Caco-2 (cell line): ENCODE data around the gene MOXD1. TPM values are rescaled to one million over a fixed set of nuclear protein-coding genes. Genes with fewer than 3 reads are reported as not detected.

Source experiments
- BruUV-seq: library from RNA; stranded (reverse); fragments of 400-500 nt; replicated peaks from 2 replicates; lab custom pipeline; 2021; lab: Mats Ljungman, UMichigan
- CTCF ChIA-PET: fragments of 300-600 bp; sonication (Branson Sonifier 250); formaldehyde crosslinking; loops from one replicate; lab custom pipeline; 2022; ENCODE audit warnings: antibody characterized with exemption; lab: Charles Lee
- POLR2A ChIA-PET: fragments of 300-600 bp; sonication (Branson Sonifier 250); formaldehyde crosslinking; loops from one replicate; lab custom pipeline; 2022; ENCODE audit warnings: antibody characterized with exemption; lab: Charles Lee
- DNase-seq, 2 experiments: peaks; one replicate each; pipeline versions ENCODE4 v3.0.0 to v3.0.0-alpha.2; 2020 to 2022
- H3K27me3 ChIP-seq: replicated peaks from 2 replicates; pipeline ENCODE4 v1.6.0; 2011; ENCODE audit warnings: low read length; ENCODE audit not compliant: control insufficient read depth, insufficient read depth
- H3K36me3 ChIP-seq: 2 replicates; pipeline ENCODE4 v1.5.1; 2011; ENCODE audit warnings: low read length; ENCODE audit not compliant: control insufficient read depth, insufficient read depth
- H3K4me1 ChIP-seq: fragments of 250-450 bp; sonication (Bioruptor Pico); 2 replicates; pipeline ENCODE4 v1.5.1; 2020; ENCODE audit warnings: mild to moderate bottlenecking
- H3K4me3 ChIP-seq: 2 replicates; pipeline ENCODE4 v1.5.1; 2011; ENCODE audit warnings: low read depth, mild to moderate bottlenecking, control low read depth, low read length
- H3K9me3 ChIP-seq: fragments of 250-450 bp; sonication (Bioruptor Pico); 2 replicates; pipeline ENCODE4 v1.5.1; 2020; ENCODE audit warnings: mild to moderate bottlenecking, moderate library complexity
- H3K27ac Mint-ChIP-seq: one replicate; pipeline ENCODE4 v1.8.0; 2022; ENCODE audit warnings: mixed read lengths; ENCODE audit not compliant: unreplicated experiment
- H3K27me3 Mint-ChIP-seq: one replicate; pipeline ENCODE4 v1.8.0; 2022; ENCODE audit warnings: mixed read lengths; ENCODE audit not compliant: insufficient read depth, unreplicated experiment
- H3K36me3 Mint-ChIP-seq: one replicate; pipeline ENCODE4 v1.8.0; 2022; ENCODE audit warnings: mild to moderate bottlenecking, mixed read lengths; ENCODE audit not compliant: insufficient read depth, unreplicated experiment
- H3K4me1 Mint-ChIP-seq: one replicate; pipeline ENCODE4 v1.8.0; 2022; ENCODE audit warnings: low read depth, mixed read lengths; ENCODE audit not compliant: unreplicated experiment
- H3K4me3 Mint-ChIP-seq: one replicate; pipeline ENCODE4 v1.8.0; 2022; ENCODE audit warnings: mild to moderate bottlenecking, moderate library complexity, mixed read lengths; ENCODE audit not compliant: unreplicated experiment
- H3K9me3 Mint-ChIP-seq: one replicate; pipeline ENCODE4 v1.8.0; 2022; ENCODE audit warnings: mixed read lengths; ENCODE audit not compliant: unreplicated experiment
- intact Hi-C: fragments of 100-400 bp; cut with micrococcal nuclease; formaldehyde crosslinking; loops from one replicate; pipeline ENCODE4 v1.10.0; 2022; ENCODE audit not compliant: unreplicated experiment
- total RNA-seq: library from RNA; stranded (reverse); gene quantifications from 2 replicates; pipeline ENCODE4 v1.2.3, GENCODE V29; 2022
- TF ChIP-seq, protein P1 (sequence below), 2 experiments: fragments of 200-600 bp in 1 of 2; IDR thresholded peaks; 1 replicate in 1 of 2; 2 replicates in 1 of 2; pipeline versions ENCODE4 v1.5.1 to v1.8.0; 2011 to 2022; ENCODE audit warnings: antibody characterized with exemption in 1 of 2, control low read depth in 1 of 2, inconsistent platforms in 1 of 2, low read depth in 1 of 2, low read length in 1 of 2, mild to moderate bottlenecking in 1 of 2, moderate library complexity in 1 of 2; ENCODE audit not compliant: insufficient read depth in 1 of 2, severe bottlenecking in 1 of 2, unreplicated experiment in 1 of 2

Gene MOXD1
- total RNA-seq, 1 experiment from 2014 or later: 0.09 TPM

DNA sequence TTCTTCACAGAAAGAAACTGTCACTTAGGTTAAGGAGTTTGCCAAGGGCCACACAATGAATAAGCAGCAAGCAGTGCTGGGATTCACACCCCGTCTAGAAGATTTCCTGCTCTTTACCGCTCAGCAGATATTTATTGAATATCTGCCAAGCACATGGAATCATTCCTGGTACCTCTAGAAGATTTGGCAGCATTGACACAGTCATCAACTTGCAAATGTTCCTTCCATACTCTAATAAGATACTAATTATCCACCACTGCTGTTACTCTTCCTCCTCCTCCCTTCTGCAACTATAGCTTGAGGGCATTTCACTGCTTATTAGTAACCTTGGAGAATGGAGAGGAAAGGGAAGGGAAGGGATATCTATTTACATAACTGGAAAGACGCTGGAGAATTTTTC is 13.0 kb downstream of the MOXD1 start:
- Histone ChIP-seq H3K4me3 (no peak overlapping the region), H3K27me3 (no peaks in the 10 kb centered on the region), H3K36me3 (no peaks in the 10 kb centered on the region), H3K9me3 (no peaks in the 10 kb centered on the region), H3K4me1 (no peaks in the 10 kb centered on the region)
- peaks cover 9% of the 10 kb centered on the region for H3K27me3 Mint-ChIP-seq
- no peaks in the 10 kb centered on the region for H3K9me3 Mint-ChIP-seq
- ChIA-PET CTCF (no interaction called here), POLR2A (no interaction called here)
- BruUV-seq: no TSS peak
- H3K36me3 Mint-ChIP-seq: no peaks in the 10 kb centered on the region
- TF ChIP-seq, protein P1, sequence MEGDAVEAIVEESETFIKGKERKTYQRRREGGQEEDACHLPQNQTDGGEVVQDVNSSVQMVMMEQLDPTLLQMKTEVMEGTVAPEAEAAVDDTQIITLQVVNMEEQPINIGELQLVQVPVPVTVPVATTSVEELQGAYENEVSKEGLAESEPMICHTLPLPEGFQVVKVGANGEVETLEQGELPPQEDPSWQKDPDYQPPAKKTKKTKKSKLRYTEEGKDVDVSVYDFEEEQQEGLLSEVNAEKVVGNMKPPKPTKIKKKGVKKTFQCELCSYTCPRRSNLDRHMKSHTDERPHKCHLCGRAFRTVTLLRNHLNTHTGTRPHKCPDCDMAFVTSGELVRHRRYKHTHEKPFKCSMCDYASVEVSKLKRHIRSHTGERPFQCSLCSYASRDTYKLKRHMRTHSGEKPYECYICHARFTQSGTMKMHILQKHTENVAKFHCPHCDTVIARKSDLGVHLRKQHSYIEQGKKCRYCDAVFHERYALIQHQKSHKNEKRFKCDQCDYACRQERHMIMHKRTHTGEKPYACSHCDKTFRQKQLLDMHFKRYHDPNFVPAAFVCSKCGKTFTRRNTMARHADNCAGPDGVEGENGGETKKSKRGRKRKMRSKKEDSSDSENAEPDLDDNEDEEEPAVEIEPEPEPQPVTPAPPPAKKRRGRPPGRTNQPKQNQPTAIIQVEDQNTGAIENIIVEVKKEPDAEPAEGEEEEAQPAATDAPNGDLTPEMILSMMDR (IDR thresholded peaks at IDR 0.05; ENCODE audit: insufficient read depth in 1 of 2, low read depth in 1 of 2, low read length in 1 of 2, severe bottlenecking in 1 of 2, unreplicated experiment in 1 of 2): no peak
- H3K27ac Mint-ChIP-seq: no peak overlapping the region
- H3K4me3 Mint-ChIP-seq: no peak overlapping the region
- no peaks in the 10 kb centered on the region for H3K4me1 Mint-ChIP-seq
- DNase-seq: no peak
- intact Hi-C loops: no loop called here

DNA sequence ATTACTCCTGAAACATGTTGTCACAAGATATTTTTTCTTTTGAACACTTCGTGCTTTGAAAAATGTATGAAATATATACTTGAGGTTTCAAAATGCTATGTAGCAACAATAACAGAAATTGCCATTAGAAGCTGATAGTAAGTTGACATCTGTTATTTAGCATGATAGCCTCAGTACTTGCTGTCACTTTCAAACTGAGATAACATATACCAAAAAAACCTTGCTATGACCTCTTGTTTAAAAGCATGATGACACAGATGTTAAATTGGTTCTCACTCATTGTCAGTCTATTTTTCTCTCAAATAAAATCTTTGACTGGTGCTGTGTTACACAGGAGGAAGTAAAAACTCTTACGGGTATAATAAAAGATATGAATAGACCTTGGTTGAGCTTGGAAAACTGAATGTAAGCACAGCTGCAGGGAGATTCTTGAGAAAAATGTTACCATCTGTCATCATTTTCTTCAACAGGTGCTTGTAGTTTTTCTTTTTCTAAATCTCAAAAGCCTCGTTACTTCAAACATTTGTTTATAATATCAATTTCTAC is 18.6 kb downstream of the MOXD1 start:
- TF ChIP-seq, protein P1 (IDR thresholded peaks at IDR 0.05; ENCODE audit: insufficient read depth in 1 of 2, low read depth in 1 of 2, low read length in 1 of 2, severe bottlenecking in 1 of 2, unreplicated experiment in 1 of 2): no peak
- no peaks in the 10 kb centered on the region for H3K4me1 ChIP-seq
- Mint-ChIP-seq H3K4me1 (no peaks in the 10 kb centered on the region), H3K27ac (no peak overlapping the region), H3K36me3 (no peaks in the 10 kb centered on the region), H3K4me3 (no peak overlapping the region), H3K27me3 (peaks cover 14% of the 10 kb centered on the region), H3K9me3 (no peaks in the 10 kb centered on the region)
- no peaks in the 10 kb centered on the region for H3K36me3 ChIP-seq
- no peaks in the 10 kb centered on the region; the same call in 1 of the 2 replicates for H3K27me3 ChIP-seq
- POLR2A ChIA-PET: no interaction called here
- no peaks in the 10 kb centered on the region for H3K9me3 ChIP-seq
- DNase-seq: no peak
- CTCF ChIA-PET: no interaction called here
- H3K4me3 ChIP-seq: no peak overlapping the region
- BruUV-seq: no TSS peak
- intact Hi-C loops: no loop called here

DNA sequence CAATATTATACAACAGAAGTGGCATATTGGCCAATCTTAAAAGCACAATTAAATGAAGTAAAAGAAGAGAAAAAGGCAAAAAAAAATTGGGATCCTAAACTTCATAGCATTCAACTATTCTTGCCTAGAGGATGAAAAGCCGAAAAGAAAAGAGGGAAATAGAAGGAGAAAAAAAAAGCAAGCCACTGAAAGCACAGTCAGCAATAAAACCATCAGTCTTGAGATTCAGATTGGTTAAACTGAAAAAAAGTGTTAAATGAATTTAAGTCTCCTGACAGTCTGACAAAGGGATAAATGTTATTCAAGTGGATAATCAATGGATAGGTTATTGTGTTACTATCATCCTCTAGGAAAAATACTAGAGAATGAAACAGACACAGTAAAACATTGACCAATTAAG is 19.9 kb downstream of the MOXD1 start:
- peaks cover 14% of the 10 kb centered on the region for H3K27me3 Mint-ChIP-seq
- DNase-seq: no peak
- no peaks in the 10 kb centered on the region for H3K9me3 ChIP-seq
- H3K27ac Mint-ChIP-seq: no peak overlapping the region
- no peaks in the 10 kb centered on the region for H3K4me1 Mint-ChIP-seq
- H3K4me3 Mint-ChIP-seq: no peak overlapping the region
- intact Hi-C loops: no loop called here
- no peaks in the 10 kb centered on the region for H3K36me3 Mint-ChIP-seq
- BruUV-seq: no TSS peak
- H3K36me3 ChIP-seq: no peaks in the 10 kb centered on the region
- no peaks in the 10 kb centered on the region for H3K9me3 Mint-ChIP-seq
- CTCF ChIA-PET: no interaction called here
- no peak overlapping the region for H3K4me3 ChIP-seq
- POLR2A ChIA-PET: no interaction called here
- H3K27me3 ChIP-seq: no peaks in the 10 kb centered on the region; the same call in 1 of the 2 replicates
- no peaks in the 10 kb centered on the region for H3K4me1 ChIP-seq
- TF ChIP-seq, protein P1 (IDR thresholded peaks at IDR 0.05; ENCODE audit: insufficient read depth in 1 of 2, low read depth in 1 of 2, low read length in 1 of 2, severe bottlenecking in 1 of 2, unreplicated experiment in 1 of 2): no peak
